ENCODE measurements around the gene STARD13. TPM values are rescaled to one million over a fixed set of nuclear protein-coding genes. Genes with fewer than 3 reads are reported as not detected.

The STARD13 gene
- total RNA-seq, 6 experiments from 2014 or later, result 7.0 to 16.1 (median 9.8) TPM

DNA sequence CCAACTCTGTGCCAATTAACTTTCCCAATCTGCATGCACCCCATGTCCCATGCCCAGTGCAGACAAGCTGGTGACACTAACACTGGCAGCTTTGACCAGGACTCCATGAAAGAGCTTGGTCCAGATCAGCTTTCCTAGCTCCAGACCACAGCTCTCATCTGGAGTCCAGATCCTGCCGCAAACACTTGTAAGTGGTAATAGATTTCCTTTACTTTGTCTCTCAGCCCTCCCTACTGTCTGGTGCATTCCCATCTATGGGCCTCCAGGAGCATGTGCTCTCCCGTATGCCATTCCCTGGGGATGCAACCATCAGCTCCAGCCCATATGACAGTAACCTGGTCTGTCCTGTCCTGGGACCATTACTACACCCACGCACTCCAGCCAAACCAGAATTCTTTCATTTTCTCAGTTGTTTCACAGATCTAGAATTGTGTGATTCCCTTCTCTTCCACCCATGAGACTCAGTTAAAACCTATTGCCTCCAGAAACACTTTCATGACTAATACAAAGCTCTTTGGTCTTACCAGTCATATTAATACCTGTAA is 4.9 kb upstream of the STARD13 start:
- H3K9me3 ChIP-seq, result no peaks in the 10 kb centered on the region
- H3K36me3 ChIP-seq, result no peaks in the 10 kb centered on the region
- intact Hi-C loops (cut with DNase I), result no loop called here
- no peak overlapping the region for H3K27ac ChIP-seq
- H3K4me1 ChIP-seq, result peaks cover 0 to 8% (median 3%) of the 10 kb centered on the region in 4 donors
- no peak for DNase-seq
- no peak for ATAC-seq
- no peak for TF ChIP-seq POLR2A (IDR thresholded peaks at IDR 0.05)
- TF ChIP-seq, protein P1, sequence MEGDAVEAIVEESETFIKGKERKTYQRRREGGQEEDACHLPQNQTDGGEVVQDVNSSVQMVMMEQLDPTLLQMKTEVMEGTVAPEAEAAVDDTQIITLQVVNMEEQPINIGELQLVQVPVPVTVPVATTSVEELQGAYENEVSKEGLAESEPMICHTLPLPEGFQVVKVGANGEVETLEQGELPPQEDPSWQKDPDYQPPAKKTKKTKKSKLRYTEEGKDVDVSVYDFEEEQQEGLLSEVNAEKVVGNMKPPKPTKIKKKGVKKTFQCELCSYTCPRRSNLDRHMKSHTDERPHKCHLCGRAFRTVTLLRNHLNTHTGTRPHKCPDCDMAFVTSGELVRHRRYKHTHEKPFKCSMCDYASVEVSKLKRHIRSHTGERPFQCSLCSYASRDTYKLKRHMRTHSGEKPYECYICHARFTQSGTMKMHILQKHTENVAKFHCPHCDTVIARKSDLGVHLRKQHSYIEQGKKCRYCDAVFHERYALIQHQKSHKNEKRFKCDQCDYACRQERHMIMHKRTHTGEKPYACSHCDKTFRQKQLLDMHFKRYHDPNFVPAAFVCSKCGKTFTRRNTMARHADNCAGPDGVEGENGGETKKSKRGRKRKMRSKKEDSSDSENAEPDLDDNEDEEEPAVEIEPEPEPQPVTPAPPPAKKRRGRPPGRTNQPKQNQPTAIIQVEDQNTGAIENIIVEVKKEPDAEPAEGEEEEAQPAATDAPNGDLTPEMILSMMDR (IDR thresholded peaks at IDR 0.05), result no peak
- WGBS (ENCODE audit: insufficient coverage, low coverage, low lambda C conversion rate, missing lambda C conversion rate), result 100% methylated on average over 2 of the region's 3 CpGs
- no peak overlapping the region for H3K4me3 ChIP-seq
- no peaks in the 10 kb centered on the region for H3K27me3 ChIP-seq

DNA sequence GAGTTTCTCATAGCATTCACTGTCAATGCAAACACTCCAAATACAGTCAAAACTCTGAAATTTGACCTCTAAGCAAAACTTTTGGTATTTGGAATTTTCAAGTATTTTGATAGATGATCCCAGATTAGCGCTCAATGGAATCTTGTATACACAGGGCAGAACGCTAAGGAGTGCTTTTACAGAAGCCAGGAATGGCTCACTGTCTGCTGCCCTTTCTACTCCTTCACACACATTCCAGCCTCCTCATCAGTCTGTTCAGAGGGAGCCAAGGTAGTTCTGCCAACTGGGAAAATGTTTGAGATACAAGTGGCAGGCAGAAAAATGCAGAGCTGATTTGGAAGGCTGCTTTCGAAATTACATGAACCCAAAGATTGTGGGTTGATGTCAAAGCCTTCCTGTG is 4.4 kb upstream of the STARD13 start:
- Histone ChIP-seq H3K36me3 (no peaks in the 10 kb centered on the region), H3K27me3 (no peaks in the 10 kb centered on the region), H3K4me1 (peaks cover 0 to 8% (median 3%) of the 10 kb centered on the region in 4 donors), H3K9me3 (no peaks in the 10 kb centered on the region), H3K27ac (no peak overlapping the region), H3K4me3 (no peak overlapping the region)
- intact Hi-C loops (cut with DNase I), result no loop called here
- DNase-seq (no peak), ATAC-seq (no peak)
- no peak for TF ChIP-seq POLR2A (IDR thresholded peaks at IDR 0.05)
- TF ChIP-seq, protein P1 (IDR thresholded peaks at IDR 0.05), result no peak
- 79% methylated on average over 3 of the region's 3 CpGs for WGBS (ENCODE audit: insufficient coverage, low coverage, low lambda C conversion rate, missing lambda C conversion rate)

DNA sequence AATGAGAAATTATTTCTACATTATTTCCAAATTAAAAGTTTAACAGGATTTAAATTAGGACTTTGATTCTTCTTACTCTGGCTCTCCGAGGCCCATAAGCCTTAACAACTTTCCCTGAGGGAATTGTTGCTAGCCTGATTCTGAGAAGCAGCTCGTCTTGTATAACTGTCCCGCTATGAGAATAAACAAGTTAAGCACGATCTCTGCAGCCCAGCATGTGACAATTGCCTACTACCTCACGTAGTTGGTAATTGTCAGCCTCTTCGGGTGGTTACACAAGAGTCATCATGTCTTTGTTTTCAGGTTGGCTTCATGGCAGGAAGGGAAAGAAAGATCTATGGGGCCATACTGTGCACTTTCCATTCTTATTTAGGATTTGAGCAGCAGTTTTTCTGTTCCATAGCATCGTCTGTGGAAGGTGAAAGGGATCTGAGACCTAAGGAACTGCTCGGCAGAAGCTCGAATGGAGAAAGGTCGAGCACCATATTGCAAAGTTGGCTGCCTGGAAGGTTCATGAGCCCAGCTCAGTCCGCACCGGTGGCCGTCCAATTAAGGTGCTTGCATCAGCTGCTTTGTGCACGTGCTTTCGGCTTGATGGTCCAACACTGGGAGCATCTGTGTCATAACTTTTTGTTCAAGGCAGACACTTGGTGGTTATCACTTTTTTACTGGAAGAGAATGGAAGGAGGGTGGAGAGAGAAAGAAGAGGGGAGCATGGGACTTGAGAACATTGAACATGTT is 1.8 kb upstream of the STARD13 start:
- Histone ChIP-seq H3K9me3 (no peaks in the 10 kb centered on the region), H3K36me3 (no peaks in the 10 kb centered on the region), H3K27me3 (no peaks in the 10 kb centered on the region), H3K4me3 (no peak overlapping the region), H3K27ac (no peak overlapping the region), H3K4me1 (peaks cover 0 to 28% (median 5%) of the 10 kb centered on the region in 4 donors)
- ATAC-seq, result no peak
- no peak for DNase-seq
- WGBS (ENCODE audit: insufficient coverage, low coverage, low lambda C conversion rate, missing lambda C conversion rate), result 93% methylated on average over 12 of the region's 15 CpGs
- TF ChIP-seq, protein P1 (IDR thresholded peaks at IDR 0.05), result no peak
- no peak for TF ChIP-seq POLR2A (IDR thresholded peaks at IDR 0.05)
- intact Hi-C loops (cut with DNase I), result no loop called here

DNA sequence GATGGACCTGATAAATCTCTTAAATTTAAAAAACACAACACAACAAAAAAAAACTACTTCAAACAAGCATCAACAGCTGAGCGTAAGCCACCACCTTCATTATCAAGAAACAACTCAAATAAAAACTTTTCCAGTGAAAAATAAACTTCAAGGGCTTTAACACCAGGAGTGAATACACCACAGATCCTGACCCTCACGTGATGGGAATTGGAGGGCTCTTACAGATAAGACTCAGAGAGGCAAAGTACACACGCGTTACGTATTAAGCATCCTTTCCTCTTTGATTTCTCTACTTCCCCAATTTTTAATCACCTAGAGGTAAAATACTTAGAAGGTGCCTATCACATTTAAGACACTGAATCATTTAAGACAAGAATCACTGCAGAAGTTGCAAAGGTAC is 573 bp upstream of the STARD13 start:
- H3K9me3 ChIP-seq, result no peaks in the 10 kb centered on the region
- ATAC-seq, result peak; percentile 34 to 55 (median 40)
- peaks cover 0 to 28% (median 5%) of the 10 kb centered on the region in 4 donors for H3K4me1 ChIP-seq
- H3K27me3 ChIP-seq, result no peaks in the 10 kb centered on the region
- TF ChIP-seq, protein P1 (IDR thresholded peaks at IDR 0.05), result no peak
- TF ChIP-seq POLR2A (IDR thresholded peaks at IDR 0.05), result no peak
- DNase-seq, result no peak
- WGBS (ENCODE audit: insufficient coverage, low coverage, low lambda C conversion rate, missing lambda C conversion rate), result 7% methylated on average over 5 of the region's 5 CpGs
- intact Hi-C loops (cut with DNase I), result no loop called here
- H3K27ac ChIP-seq, result peak overlapping the region; percentile 85 to 94 (median 91)
- peak overlapping the region; percentile 59 to 69 (median 65) for H3K4me3 ChIP-seq
- H3K36me3 ChIP-seq, result no peaks in the 10 kb centered on the region

All from right lobe of liver (tissue), 6 donors.